A549 (cell line): Measurements from ENCODE around the gene ADGRG1. TPM values are rescaled to one million over a fixed set of nuclear protein-coding genes. Genes with fewer than 3 reads are reported as not detected.

ENCODE experiments used
- ATAC-seq, 2 experiments: fragments of 200-7000 bp in 1 of 2; fragments of >200 bp in 1 of 2; cut with Nextera tagmentation in 1 of 2; cut with Tn5 transposase in 1 of 2; 3 replicates each; pipeline versions ENCODE4 v1.8.0 to v1.9.1; 2018 to 2020; ENCODE audit warnings: mild to moderate bottlenecking in 1 of 2, moderate library complexity in 1 of 2
- CTCF ChIA-PET: fragments of 300-600 bp; sonication (Branson Sonifier 250); formaldehyde crosslinking; extraction: SDS; loops from one replicate; lab custom pipeline; 2021; ENCODE audit warnings: antibody characterized with exemption, inconsistent platforms; lab: Yijun Ruan, JAX
- POLR2A ChIA-PET: fragments of 350-600 bp; formaldehyde crosslinking; extraction: SDS; loops from one replicate; lab custom pipeline; 2021; ENCODE audit warnings: antibody characterized with exemption, inconsistent platforms; lab: Yijun Ruan, JAX
- DNase-seq, 2 experiments: peaks; one replicate each; pipeline versions ENCODE4 v3.0.0 to v3.0.0-alpha.2; 2011 to 2016; ENCODE audit warnings: low read depth in 1 of 2, low spot score in 1 of 2
- FAIRE-seq: peaks from 2 replicates; lab custom pipeline; 2011; peaks lifted over from hg19 to GRCh38; lab: Jason Lieb, UNC
- H3K27ac ChIP-seq, 2 experiments: fragments of >200 bp; sonication (Bioruptor Twin); formaldehyde crosslinking; 3 replicates each; pipeline ENCODE4 v1.5.1; 2016 to 2017
- H3K4me1 ChIP-seq: fragments of >200 bp; sonication (Bioruptor Twin); formaldehyde crosslinking; 3 replicates; pipeline ENCODE4 v1.6.1; 2016
- H3K4me2 ChIP-seq: fragments of >200 bp; sonication (Bioruptor Twin); formaldehyde crosslinking; 3 replicates; pipeline ENCODE4 v1.6.1; 2016
- H3K4me3 ChIP-seq: fragments of >200 bp; sonication (Bioruptor Twin); formaldehyde crosslinking; 3 replicates; pipeline ENCODE4 v1.5.1; 2016
- H3K9me3 ChIP-seq: fragments of >200 bp; sonication (Bioruptor Twin); formaldehyde crosslinking; 3 replicates; pipeline ENCODE4 v1.6.1; 2016
- ATOH8 ChIP-seq: fragments of 250-450 bp; sonication (Bioruptor Pico); IDR thresholded peaks from 2 replicates; pipeline ENCODE4 v1.5.0; 2020; ENCODE audit warnings: low read depth, mild to moderate bottlenecking, moderate library complexity
- CHD2 ChIP-seq: fragments of 150-350 bp; IDR thresholded peaks from 2 replicates; pipeline ENCODE4 v1.6.1; 2014; ENCODE audit warnings: low read length; ENCODE audit not compliant: partially characterized antibody
- CHD4 ChIP-seq: fragments of 200-600 bp; sonication (generic); IDR thresholded peaks from 2 replicates; pipeline ENCODE4 v1.6.1; 2016; ENCODE audit warnings: antibody characterized with exemption, mild to moderate bottlenecking, borderline replicate concordance
- EHMT2 ChIP-seq: fragments of 200-600 bp; sonication (generic); IDR thresholded peaks from 2 replicates; pipeline ENCODE4 v1.6.1; 2016; ENCODE audit warnings: antibody characterized with exemption, low read depth, mild to moderate bottlenecking, moderate library complexity
- FOSL2 ChIP-seq, 2 experiments: fragments of 450-650 bp in 1 of 2; fragments of >200 bp in 1 of 2; sonication (Bioruptor Twin) in 1 of 2; formaldehyde crosslinking; IDR thresholded peaks; 2 replicates each; pipeline versions ENCODE4 v1.5.0 to v1.6.1; 2016 to 2020; ENCODE audit warnings: mild to moderate bottlenecking in 1 of 2, moderate library complexity in 1 of 2
- FOXS1 ChIP-seq: fragments of 250-450 bp; sonication (Bioruptor Pico); IDR thresholded peaks from 2 replicates; pipeline ENCODE4 v1.5.0; 2020; ENCODE audit warnings: mild to moderate bottlenecking, moderate library complexity
- GATA3 ChIP-seq: IDR thresholded peaks from 2 replicates; pipeline ENCODE4 v1.6.1; 2012; ENCODE audit warnings: borderline replicate concordance
- HES2 ChIP-seq: fragments of >200 bp; sonication (Bioruptor Twin); formaldehyde crosslinking; IDR thresholded peaks from 2 replicates; pipeline ENCODE4 v1.6.1; 2016
- JUNB ChIP-seq: fragments of >200 bp; sonication (Bioruptor Twin); formaldehyde crosslinking; IDR thresholded peaks from 2 replicates; pipeline ENCODE4 v1.6.1; 2016
- KDM5A ChIP-seq: fragments of 200-600 bp; sonication (generic); IDR thresholded peaks from 2 replicates; pipeline ENCODE4 v1.6.1; 2016; ENCODE audit warnings: antibody characterized with exemption, mild to moderate bottlenecking
- MAFK ChIP-seq: fragments of 450-650 bp; IDR thresholded peaks from 2 replicates; pipeline ENCODE4 v1.6.1; 2014; ENCODE audit not compliant: partially characterized antibody
- MAX ChIP-seq: IDR thresholded peaks from 2 replicates; pipeline ENCODE4 v1.6.1; 2012
- NFE2L2 ChIP-seq: fragments of 150-350 bp; conservative IDR thresholded peaks from 2 replicates; pipeline ENCODE4 v1.6.1; 2014; ENCODE audit warnings: low read length
- NR3C1 ChIP-seq: fragments of >200 bp; sonication (Bioruptor Twin); formaldehyde crosslinking; IDR thresholded peaks from 3 replicates; pipeline ENCODE4 v1.6.1; 2017
- POLR2A ChIP-seq: IDR thresholded peaks from 2 replicates; pipeline ENCODE4 v1.6.1; 2012; ENCODE audit warnings: mild to moderate bottlenecking, low read length
- RAD21 ChIP-seq, 2 experiments: fragments of >200 bp in 1 of 2; sonication (Bioruptor Twin) in 1 of 2; formaldehyde crosslinking in 1 of 2; IDR thresholded peaks in 1 of 2; conservative IDR thresholded peaks in 1 of 2; 2 replicates in 1 of 2; 3 replicates in 1 of 2; pipeline ENCODE4 v1.6.1; 2012 to 2018; ENCODE audit warnings: inconsistent platforms in 1 of 2
- RNF2 ChIP-seq: fragments of 200-600 bp; sonication (generic); IDR thresholded peaks from 2 replicates; pipeline ENCODE4 v1.6.1; 2016; ENCODE audit warnings: low read depth, mild to moderate bottlenecking, antibody characterized with exemption, moderate library complexity, borderline replicate concordance
- SREBF2 ChIP-seq: fragments of 450-650 bp; IDR thresholded peaks from 2 replicates; pipeline ENCODE4 v1.6.1; 2014; ENCODE audit warnings: mild to moderate bottlenecking, moderate library complexity
- TP53 ChIP-seq: fragments of 250-450 bp; sonication (Bioruptor Pico); IDR thresholded peaks from 2 replicates; pipeline ENCODE4 v1.5.0; 2021; ENCODE audit warnings: mild to moderate bottlenecking, moderate library complexity
- USF2 ChIP-seq: fragments of 450-650 bp; IDR thresholded peaks from 2 replicates; pipeline ENCODE4 v1.6.1; 2014; ENCODE audit warnings: antibody characterized with exemption
- ZSCAN20 ChIP-seq: fragments of 250-450 bp; sonication (Bioruptor Pico); IDR thresholded peaks from 2 replicates; pipeline ENCODE4 v1.8.0; 2022; ENCODE audit warnings: mild to moderate bottlenecking, moderate library complexity
- WGBS: methylation state at CpG from one replicate; pipeline ENCODE4 v1.1.6; 2017; ENCODE audit errors: missing lambda C conversion rate; 5-methylcytosine and 5-hydroxymethylcytosine counted together
- polyA plus RNA-seq, 4 experiments: library from polyadenylated mRNA; depleted of rRNA in 3 of 4; stranded (reverse); fragments of >200 nt; fragmentation: RNase III in 1 of 4; extraction: RNeasy Plus Mini Kit Qiagen cat#74134 plus additional on column Dnase treatment in 1 of 4; gene quantifications; 2 replicates in 3 of 4; 3 replicates in 1 of 4; pipeline ENCODE4 v1.2.3, GENCODE V29; 2011 to 2017

Gene ADGRG1
- polyA plus RNA-seq, 2 of the 4 experiments (the other 2 are of a cell fraction): 28.3 to 142 TPM

- POLR2A ChIA-PET: no interaction called here
- TF ChIP-seq CHD2 (no peak), FOSL2 (IDR thresholded peaks at IDR 0.05) (no peak), FOSL2 (CRISPR knock-in tag; IDR thresholded peaks at IDR 0.05) (no peak), POLR2A (no peak), FOXS1 (no peak), GATA3 (no peak), RAD21 (conservative IDR thresholded peaks at IDR 0.05 in 1 of 2, IDR thresholded peaks at IDR 0.05 in 1 of 2) (no peak), CHD4 (no peak), SREBF2 (no peak), EHMT2 (no peak)
- H3K4me2 ChIP-seq: peak overlapping the region; percentile 66
- DNase-seq (peak; percentile 24 to 35), ATAC-seq (peak; percentile 27 to 53; a peak in 3 of 6 replicates), FAIRE-seq (no peak)
- peaks cover 13% of the 10 kb centered on the region for H3K4me1 ChIP-seq
- no peaks in the 10 kb centered on the region for H3K9me3 ChIP-seq
- 32% methylated on average over 11 of the region's 11 CpGs for whole genome bisulfite sequencing
- peak overlapping the region; percentile 23 to 48; a peak in 4 of 6 replicates for H3K27ac ChIP-seq
- CTCF ChIA-PET: interaction anchor here (1.0 to 1.7 kb wide), 3 partner anchors 14 to 55 kb away, joined by 3 to 6 read pairs (median 3); no protein-coding TSS in a partner anchor
- no peak overlapping the region for H3K4me3 ChIP-seq
Measured at GRCh38 chr16:57704011-57704904, 75.8 kb downstream of the ADGRG1 start.

- POLR2A ChIA-PET: no interaction called here
- Histone ChIP-seq H3K9me3 (no peaks in the 10 kb centered on the region), H3K4me3 (no peak overlapping the region), H3K4me2 (no peak overlapping the region), H3K27ac (peak overlapping the region in 1 of 2 experiments; percentile 48; a peak in 2 of 6 replicates), H3K4me1 (peaks cover 13% of the 10 kb centered on the region)
- WGBS: 84% methylated on average over 4 of the region's 4 CpGs
- CTCF ChIA-PET: interaction anchor here (1.0 to 1.7 kb wide), 2 partner anchors 15 to 55 kb away, joined by 3 to 6 read pairs; no protein-coding TSS in a partner anchor
- no peak for FAIRE-seq
- DNase-seq: no peak
- TF ChIP-seq MAFK (no peak), USF2 (no peak), NR3C1 (no peak), ATOH8 (CRISPR knock-in tag) (no peak), JUNB (no peak), HES2 (no peak), GATA3 (no peak), TP53 (CRISPR knock-in tag) (no peak), MAX (no peak), FOSL2 (IDR thresholded peaks at IDR 0.05) (no peak), FOSL2 (CRISPR knock-in tag; IDR thresholded peaks at IDR 0.05) (no peak), ZSCAN20 (CRISPR knock-in tag) (no peak)
- ATAC-seq: peak; percentile 29 to 31; a peak in 3 of 6 replicates
Measured at GRCh38 chr16:57704905-57705852, 76.7 kb downstream of the ADGRG1 start.

GRCh38 chr16:57706717-57707116 lies 78.3 kb downstream of the ADGRG1 start:
- ATAC-seq (no peak), FAIRE-seq (no peak), DNase-seq (no peak)
- H3K4me2 ChIP-seq: no peak overlapping the region
- POLR2A ChIA-PET: no interaction called here
- peaks cover 13% of the 10 kb centered on the region for H3K4me1 ChIP-seq
- CTCF ChIA-PET: interaction anchor here (0.9 kb wide), 1 partner anchor 17 kb away, joined by 3 read pairs; no protein-coding TSS in a partner anchor
- H3K9me3 ChIP-seq: no peaks in the 10 kb centered on the region
- H3K4me3 ChIP-seq: no peak overlapping the region
- no peak overlapping the region for H3K27ac ChIP-seq
- WGBS: 8% methylated on average over 1 of the region's 1 CpG
- TF ChIP-seq RAD21 (conservative IDR thresholded peaks at IDR 0.05 in 1 of 2, IDR thresholded peaks at IDR 0.05 in 1 of 2): no peak
- TF ChIP-seq NFE2L2: no peak
- TF ChIP-seq CHD2: no peak
- TF ChIP-seq RNF2: no peak
- TF ChIP-seq KDM5A: no peak
- TF ChIP-seq CHD4: no peak
- TF ChIP-seq SREBF2: no peak
